CD14-positive monocyte (primary cell): ENCODE data around the gene PDE4D. TPM values are rescaled to one million over a fixed set of nuclear protein-coding genes. Genes with fewer than 3 reads are reported as not detected.

Experiments
- DNase-seq, 3 donors: peaks; one replicate each; pipeline ENCODE4 v3.0.0-alpha.2; 2011 to 2022
- H2AFZ ChIP-seq: 2 replicates; pipeline ENCODE4 v1.6.0; 2012; ENCODE audit warnings: mild to moderate bottlenecking, low read depth, low read length, inconsistent platforms; ENCODE audit not compliant: insufficient read depth, poor library complexity, severe bottlenecking
- H3K27ac ChIP-seq, 2 donors: 1 replicate in 1 of 2; 2 replicates in 1 of 2; pipeline ENCODE4 v1.5.1; 2012 to 2013; ENCODE audit warnings: low read length in 2 of 2, control low read depth in 1 of 2, inconsistent platforms in 1 of 2, low read depth in 1 of 2, mild to moderate bottlenecking in 1 of 2
- H3K27me3 ChIP-seq, 2 donors: one replicate each; pipeline versions ENCODE4 v1.6.0 to v1.6.1; 2011 to 2013; ENCODE audit warnings: low read length in 2 of 2; ENCODE audit not compliant: control insufficient read depth in 2 of 2, insufficient read depth in 2 of 2
- H3K36me3 ChIP-seq, 2 donors: replicated peaks in 1 of 2; 1 replicate in 1 of 2; 2 replicates in 1 of 2; pipeline versions ENCODE4 v1.5.1 to v1.6.1; 2012 to 2013; ENCODE audit warnings: low read length in 2 of 2, control low read depth in 1 of 2, inconsistent platforms in 1 of 2, mild to moderate bottlenecking in 1 of 2; ENCODE audit not compliant: insufficient read depth in 2 of 2, control insufficient read depth in 1 of 2
- H3K4me1 ChIP-seq, 2 donors: 1 replicate in 1 of 2; 2 replicates in 1 of 2; pipeline versions ENCODE4 v1.5.1 to v1.6.1; 2012 to 2013; ENCODE audit warnings: low read length in 2 of 2, control low read depth in 1 of 2, inconsistent platforms in 1 of 2, mild to moderate bottlenecking in 1 of 2, moderate library complexity in 1 of 2; ENCODE audit not compliant: insufficient read depth in 2 of 2, control insufficient read depth in 1 of 2
- H3K4me2 ChIP-seq: replicated peaks from 2 replicates; pipeline ENCODE3; 2012; ENCODE audit warnings: low read length, moderate library complexity, mild to moderate bottlenecking; ENCODE audit not compliant: poor library complexity, severe bottlenecking; ENCODE audit errors: extremely low read depth
- H3K4me3 ChIP-seq, 3 experiments: fragments of 200-600 bp in 1 of 3; sonication (generic) in 1 of 3; replicated peaks in 1 of 3; 1 replicate in 2 of 3; 2 replicates in 1 of 3; pipeline ENCODE4 v1.5.1; 2011 to 2013; ENCODE audit warnings: low read length in 3 of 3, mild to moderate bottlenecking in 3 of 3, control low read depth in 2 of 3, low read depth in 2 of 3, inconsistent platforms in 1 of 3, moderate library complexity in 1 of 3
- H3K79me2 ChIP-seq: 2 replicates; pipeline ENCODE4 v1.6.0; 2012; ENCODE audit warnings: mild to moderate bottlenecking, control low read depth, inconsistent platforms, low read length, moderate library complexity; ENCODE audit not compliant: insufficient read depth
- H3K9ac ChIP-seq: 2 replicates; pipeline ENCODE4 v1.6.0; 2017; ENCODE audit warnings: low read length, mild to moderate bottlenecking; ENCODE audit not compliant: insufficient read depth, poor library complexity, severe bottlenecking
- H3K9me3 ChIP-seq, 2 donors: replicated peaks in 1 of 2; 1 replicate in 1 of 2; 2 replicates in 1 of 2; pipeline versions ENCODE4 v1.5.1 to v1.6.1; 2012 to 2013; ENCODE audit warnings: low read length in 2 of 2, control low read depth in 1 of 2; ENCODE audit not compliant: control insufficient read depth in 1 of 2, insufficient read depth in 1 of 2
- H4K20me1 ChIP-seq: 2 replicates; pipeline ENCODE4 v1.6.0; 2012; ENCODE audit warnings: mild to moderate bottlenecking, low read length, control low read depth, moderate library complexity; ENCODE audit not compliant: insufficient read depth
- H3K27ac Mint-ChIP-seq, 7 donors: one replicate each; pipeline ENCODE4 v1.8.0; 2020; ENCODE audit warnings: mild to moderate bottlenecking in 7 of 7, mixed read lengths in 7 of 7, moderate library complexity in 6 of 7, inconsistent platforms in 2 of 7
- H3K27me3 Mint-ChIP-seq, 3 donors: one replicate each; pipeline ENCODE4 v1.8.0; 2021 to 2022; ENCODE audit warnings: low read depth in 3 of 3, mild to moderate bottlenecking in 3 of 3, mixed read lengths in 3 of 3, moderate library complexity in 3 of 3, inconsistent platforms in 1 of 3
- H3K36me3 Mint-ChIP-seq, 2 donors: one replicate each; pipeline ENCODE4 v1.8.0; 2020; ENCODE audit warnings: mixed read lengths in 2 of 2, inconsistent platforms in 1 of 2, mild to moderate bottlenecking in 1 of 2
- H3K4me1 Mint-ChIP-seq: one replicate; pipeline ENCODE4 v1.8.0; 2020; ENCODE audit warnings: mild to moderate bottlenecking, mixed read lengths
- H3K4me3 Mint-ChIP-seq, 2 donors: one replicate each; pipeline ENCODE4 v1.8.0; 2020; ENCODE audit warnings: mild to moderate bottlenecking in 2 of 2, mixed read lengths in 2 of 2, moderate library complexity in 1 of 2
- H3K9me3 Mint-ChIP-seq, 7 donors: one replicate each; pipeline ENCODE4 v1.8.0; 2020 to 2022; ENCODE audit warnings: mixed read lengths in 7 of 7, mild to moderate bottlenecking in 6 of 7, moderate library complexity in 6 of 7, inconsistent platforms in 2 of 7
- CTCF ChIP-seq: fragments of 200-600 bp; IDR thresholded peaks from one replicate; pipeline ENCODE4 v1.8.0; 2022; ENCODE audit warnings: antibody characterized with exemption, mild to moderate bottlenecking
- intact Hi-C, 2 donors: fragments of 100-400 bp; cut with micrococcal nuclease; formaldehyde crosslinking; loops; one replicate each; pipeline versions ENCODE4 v1.15.0 to v1.15.1; 2023
- polyA plus RNA-seq, 3 donors: library from polyadenylated mRNA; depleted of rRNA in 1 of 3; unstranded in 2 of 3; stranded (reverse) in 1 of 3; fragments of 300-500 nt in 2 of 3; fragments of >200 nt in 1 of 3; fragmentation: Illumina TruSeq in 2 of 3; gene quantifications; 1 replicate in 2 of 3; 2 replicates in 1 of 3; pipeline ENCODE4 v1.2.3, GENCODE V29; 2012 to 2021

The PDE4D gene
- polyA plus RNA-seq, 3 donors = 1.9 to 3.4 (median 2.8) TPM

DNA sequence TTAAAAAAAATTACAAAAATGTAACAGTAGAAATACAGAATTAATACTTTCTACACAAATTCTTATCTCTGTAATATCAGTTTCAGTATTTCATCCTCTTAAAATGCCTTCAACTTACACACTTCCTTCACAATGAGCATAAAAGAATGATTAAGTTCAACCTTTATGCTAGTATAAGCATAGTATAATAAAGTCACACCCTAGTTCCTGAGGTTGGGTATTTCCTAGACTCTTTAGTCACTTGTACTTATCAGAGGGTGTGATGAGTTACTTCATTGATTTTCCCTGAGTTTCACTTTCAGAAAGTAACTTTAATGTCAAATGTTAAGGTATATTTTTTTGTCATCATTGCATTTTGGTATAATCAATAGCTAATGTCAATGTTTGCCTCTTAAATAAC is 302.4 kb downstream of the PDE4D start:
- Mint-ChIP-seq H3K4me1 (peaks cover 7% of the 10 kb centered on the region), H3K27ac (no peak overlapping the region), H3K4me3 (no peak overlapping the region), H3K36me3 (peaks cover 2 to 10% of the 10 kb centered on the region in 2 donors), H3K27me3 (peaks cover 0 to 3% (median 0%) of the 10 kb centered on the region in 3 donors), H3K9me3 (no peaks in the 10 kb centered on the region)
- intact Hi-C loops = no loop called here
- no peaks in the 10 kb centered on the region for H3K36me3 ChIP-seq
- no peaks in the 10 kb centered on the region for H3K4me1 ChIP-seq
- no peaks in the 10 kb centered on the region for H3K27me3 ChIP-seq
- no peak overlapping the region for H3K4me3 ChIP-seq
- H2AFZ ChIP-seq = no peak overlapping the region
- H3K9ac ChIP-seq = no peak overlapping the region
- H3K79me2 ChIP-seq = no peaks in the 10 kb centered on the region
- H3K9me3 ChIP-seq = no peaks in the 10 kb centered on the region
- H3K27ac ChIP-seq = no peak overlapping the region
- no peak for TF ChIP-seq CTCF
- no peak overlapping the region for H3K4me2 ChIP-seq
- DNase-seq = no peak
- no peaks in the 10 kb centered on the region for H4K20me1 ChIP-seq

- Histone ChIP-seq H3K9ac (no peak overlapping the region), H2AFZ (no peak overlapping the region), H3K9me3 (no peaks in the 10 kb centered on the region), H3K27me3 (no peaks in the 10 kb centered on the region), H3K4me3 (no peak overlapping the region), H3K36me3 (no peaks in the 10 kb centered on the region), H3K79me2 (no peaks in the 10 kb centered on the region), H3K4me2 (no peak overlapping the region), H3K4me1 (no peaks in the 10 kb centered on the region), H4K20me1 (no peaks in the 10 kb centered on the region), H3K27ac (no peak overlapping the region)
- Mint-ChIP-seq H3K9me3 (no peaks in the 10 kb centered on the region), H3K27me3 (peaks cover 0 to 3% (median 0%) of the 10 kb centered on the region in 3 donors), H3K4me3 (no peak overlapping the region), H3K4me1 (peaks cover 9% of the 10 kb centered on the region), H3K36me3 (peaks cover 2 to 10% of the 10 kb centered on the region in 2 donors), H3K27ac (no peak overlapping the region)
- intact Hi-C loops = no loop called here
- no peak for TF ChIP-seq CTCF
- DNase-seq = no peak
Observed at GRCh38 chr5:59588922-59589321, 304.6 kb downstream of the PDE4D start.
